HL-60/S4 treated with retinoic acid at 250 ng/mL for 4 days and 3 days (cell line): ENCODE results near the gene MAN1B1.

ENCODE experiments used
- in situ Hi-C: fragments of 300-500 bp; cut with MboI; formaldehyde crosslinking; loops from 2 replicates; pipeline ENCODE4 v1.7.0; 2022; ENCODE audit warnings: low sequenced_read_pairs

MAN1B1 gene

GRCh38 chr9:137141050-137141810 lies 54.4 kb downstream of the MAN1B1 start:
- in situ Hi-C loops: no loop called here

GRCh38 chr9:137141976-137142936 lies 55.5 kb downstream of the MAN1B1 start:
- in situ Hi-C loops: no loop called here

DNA sequence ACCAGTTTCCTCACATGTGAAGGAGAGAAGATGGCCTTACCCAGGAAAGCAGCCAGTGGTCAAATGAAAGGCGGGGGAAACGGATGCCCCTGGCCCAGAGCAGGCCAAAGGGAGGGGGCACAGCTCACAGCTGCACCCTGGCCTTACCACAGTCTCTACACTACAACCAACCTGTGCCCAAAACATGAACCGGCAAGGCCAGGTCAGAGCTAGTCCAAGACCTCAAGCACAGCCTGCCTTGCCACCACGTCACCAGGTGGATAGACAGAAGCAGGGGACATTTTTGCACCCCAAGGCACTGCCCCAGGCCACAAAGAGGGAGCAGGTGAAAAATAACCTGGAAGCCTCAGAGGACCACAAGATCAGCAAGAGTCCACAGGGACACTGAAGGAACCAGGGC lies 56.7 kb downstream of the MAN1B1 start:
- in situ Hi-C loops: no loop called here

DNA sequence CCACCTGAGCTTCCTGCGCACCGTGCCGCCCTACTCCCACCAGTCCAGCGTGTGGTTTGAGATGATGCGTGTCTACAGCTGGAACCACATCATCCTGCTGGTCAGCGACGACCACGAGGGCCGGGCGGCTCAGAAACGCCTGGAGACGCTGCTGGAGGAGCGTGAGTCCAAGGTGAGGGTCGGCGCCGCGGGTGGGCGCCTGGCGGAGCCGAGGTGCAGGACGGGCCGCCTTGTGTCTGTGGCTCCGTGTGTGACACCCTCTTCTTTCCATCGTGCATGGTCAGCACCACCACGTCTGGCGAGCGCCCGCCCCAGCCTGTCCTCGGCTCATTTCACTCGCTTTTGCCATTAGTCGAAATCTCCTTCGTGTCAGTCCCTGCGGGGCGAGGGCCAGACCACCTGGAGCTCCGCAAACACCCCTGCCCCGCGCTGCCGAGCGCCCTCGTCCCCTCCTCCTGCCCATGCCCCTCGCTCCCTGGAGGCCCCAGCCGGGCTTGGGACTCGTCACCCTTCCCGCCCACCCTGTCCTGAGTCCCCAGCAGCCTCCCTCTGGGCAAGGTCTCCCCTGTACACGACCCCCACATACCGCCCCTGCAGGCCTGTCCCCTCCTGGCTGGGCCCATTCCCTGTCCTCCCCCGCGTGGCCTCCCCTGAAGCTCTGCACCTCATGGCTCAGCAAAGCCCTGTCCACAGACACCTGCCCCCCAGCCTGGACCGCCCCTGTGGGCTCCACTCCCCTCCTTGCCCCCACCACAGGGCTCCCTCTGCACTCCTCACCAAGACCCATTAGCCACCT lies 59.1 kb downstream of the MAN1B1 start:
- in situ Hi-C loops: no loop called here

DNA sequence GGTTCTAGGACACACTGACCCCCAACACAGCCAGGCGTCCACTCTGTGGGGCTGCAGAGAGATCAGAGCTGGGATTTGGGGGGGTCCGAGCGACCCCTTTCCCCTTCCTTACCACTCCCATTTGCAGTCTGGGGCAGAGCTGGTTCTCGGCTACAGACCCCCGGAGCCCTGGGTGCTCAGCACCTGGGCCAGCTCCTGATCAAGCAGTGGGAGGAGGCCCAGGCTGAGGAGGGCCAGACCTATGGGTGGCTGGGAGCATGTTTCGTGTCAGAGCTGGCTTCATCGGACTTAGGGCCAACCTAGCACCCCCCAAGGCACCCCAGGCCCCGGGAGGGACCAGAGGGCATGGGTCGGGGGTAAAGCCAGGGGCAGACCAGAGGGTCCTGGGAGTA lies 59.7 kb downstream of the MAN1B1 start:
- in situ Hi-C loops: no loop called here

DNA sequence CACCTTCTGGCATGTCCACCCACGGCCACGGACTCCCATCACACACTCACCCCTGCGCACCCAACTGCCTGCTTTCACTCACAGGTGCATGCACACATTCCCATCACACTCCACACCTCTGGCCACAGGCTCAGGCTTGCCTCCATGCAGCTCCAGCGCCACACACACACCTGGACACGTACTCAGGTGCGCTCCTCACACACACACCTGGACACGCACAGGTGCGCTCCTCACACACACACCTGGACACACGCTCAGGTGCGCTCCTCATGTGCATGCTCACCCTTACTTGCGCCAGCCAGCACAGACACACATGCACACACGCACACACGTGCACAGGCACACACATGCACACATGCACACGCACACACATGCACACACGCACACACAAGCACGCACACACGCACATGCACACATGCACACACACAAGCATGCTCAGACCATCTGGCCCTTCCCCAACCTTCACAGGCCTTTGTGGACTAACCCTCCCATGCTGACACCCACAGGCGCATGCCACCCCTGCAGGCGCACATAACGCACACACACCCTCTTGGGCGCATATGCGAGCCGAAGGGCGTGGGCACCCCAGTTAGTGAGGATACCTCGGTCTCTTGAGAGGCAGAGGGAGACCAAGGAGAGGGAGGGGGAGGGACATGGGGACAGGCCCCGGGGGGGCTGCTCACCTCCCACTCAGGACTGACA lies 60.5 kb downstream of the MAN1B1 start:
- in situ Hi-C loops: no loop called here

DNA sequence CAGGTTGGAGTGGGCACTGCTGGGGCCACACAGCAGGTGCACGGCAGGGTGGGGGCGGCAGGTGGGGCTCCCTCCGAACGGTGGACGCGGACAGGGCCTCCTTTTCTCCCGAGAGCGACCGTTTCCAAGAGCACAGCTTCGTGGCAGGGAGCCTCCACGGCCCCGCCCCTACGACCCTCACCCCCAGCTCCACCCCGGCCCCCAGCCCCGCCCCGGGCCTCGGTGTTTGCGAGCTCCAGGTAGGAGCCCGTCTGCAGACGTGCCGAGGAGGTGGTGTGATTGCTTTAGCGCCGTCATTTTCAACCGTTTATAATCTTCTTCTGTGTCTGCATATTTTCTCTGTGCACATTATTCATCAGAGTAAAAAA lies 61.0 kb downstream of the MAN1B1 start:
- in situ Hi-C loops: no loop called here

- in situ Hi-C loops: no loop called here
Observed at GRCh38 chr9:137148242-137148641, 61.5 kb downstream of the MAN1B1 start.

GRCh38 chr9:137148661-137149060 lies 61.9 kb downstream of the MAN1B1 start:
- in situ Hi-C loops: no loop called here

- in situ Hi-C loops: no loop called here
Observed at GRCh38 chr9:137149363-137149762, 62.6 kb downstream of the MAN1B1 start.

- in situ Hi-C loops: no loop called here
Observed at GRCh38 chr9:137149942-137150616, 63.3 kb downstream of the MAN1B1 start.

GRCh38 chr9:137150617-137151457 lies 64.1 kb downstream of the MAN1B1 start:
- in situ Hi-C loops: no loop called here

DNA sequence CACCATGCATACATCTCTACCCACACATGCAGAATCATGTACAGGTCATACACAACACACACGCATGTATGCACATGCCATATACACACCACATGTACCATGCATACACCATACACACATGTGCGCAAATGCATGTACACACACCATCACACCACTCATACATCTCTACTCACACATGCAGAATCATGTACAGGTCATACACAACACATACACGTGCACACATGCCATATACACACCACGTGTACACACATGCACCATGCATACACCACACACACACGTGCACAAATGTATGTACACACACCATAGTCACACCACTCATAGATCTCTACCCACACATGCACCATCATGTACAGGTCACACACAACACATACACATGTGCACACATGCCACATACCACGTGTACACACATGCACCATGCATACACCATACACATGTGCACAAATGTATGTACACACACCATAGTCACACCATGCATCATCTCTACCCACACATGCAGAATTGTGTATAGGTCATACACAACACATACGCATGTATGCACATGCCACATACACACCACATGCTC lies 66.1 kb downstream of the MAN1B1 start:
- in situ Hi-C loops: no loop called here

GRCh38 chr9:137156567-137157375 lies 70.0 kb downstream of the MAN1B1 start:
- in situ Hi-C loops: no loop called here

- in situ Hi-C loops: no loop called here
Observed at GRCh38 chr9:137157618-137158415, 71.0 kb downstream of the MAN1B1 start.

DNA sequence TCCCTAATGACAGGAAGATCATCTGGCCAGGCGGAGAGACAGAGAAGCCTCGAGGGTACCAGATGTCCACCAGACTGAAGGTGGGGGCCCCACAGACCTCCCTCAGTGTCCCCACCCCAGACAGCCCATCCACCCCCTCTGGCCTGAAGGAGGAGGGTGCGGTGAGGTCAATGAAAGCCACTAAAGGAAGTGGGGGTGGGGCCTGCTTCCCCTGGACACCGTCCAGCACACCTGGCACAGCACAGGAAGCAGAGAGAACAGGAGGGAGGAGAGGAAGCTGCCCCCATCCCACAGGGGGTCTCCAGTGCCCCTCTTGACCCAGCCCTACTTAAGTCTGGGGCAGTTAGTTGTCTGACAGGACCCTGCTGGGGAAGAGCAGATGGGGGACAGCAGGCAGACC lies 71.8 kb downstream of the MAN1B1 start:
- in situ Hi-C loops: no loop called here
